ENCODE measurements around the gene CCNB1IP1.
"Not testable (repeated sequence)": the region's sequence is repeated elsewhere in the genome, so short reads cannot be mapped to it uniquely, and the experiment has no call there.

The CCNB1IP1 gene

DNA sequence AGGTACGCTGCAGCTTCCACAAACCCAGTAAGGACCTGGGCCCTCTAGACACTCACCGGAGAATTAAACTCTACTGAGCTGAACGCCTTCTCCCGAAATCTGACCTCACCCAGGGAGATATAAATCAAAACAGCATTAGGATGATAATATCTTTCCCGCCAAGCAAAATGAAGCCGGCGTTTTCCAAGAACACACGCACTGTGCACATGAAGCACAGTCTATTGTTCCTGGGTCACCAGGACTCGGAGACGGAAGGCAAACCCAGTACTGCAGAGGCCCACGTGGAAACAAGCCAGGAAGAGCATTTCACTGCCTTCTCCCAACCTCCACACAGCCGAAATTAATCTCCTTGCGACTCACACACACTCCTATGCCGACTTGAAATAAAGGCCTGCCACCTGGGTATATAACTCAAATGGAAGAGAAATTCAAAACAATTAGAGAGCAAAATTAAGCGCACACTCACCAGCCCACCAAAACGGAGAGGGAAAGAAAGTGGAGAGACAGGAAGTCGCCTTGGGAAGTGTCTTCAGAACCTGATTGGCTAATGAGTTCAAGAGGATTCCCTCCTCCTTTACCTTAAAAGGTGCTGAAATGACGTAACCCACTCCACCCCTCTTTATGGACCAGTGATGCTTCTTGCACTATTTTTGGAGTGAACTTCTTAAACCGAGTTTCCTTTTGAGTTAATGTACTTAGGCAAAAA lies at the start of gene CCNB1IP1:
Gene CCNB1IP1, minus strand, starts transcription at position 492 of the 706 bp plus-strand sequence. CDS start 16,756 bp downstream, outside the sequence.
- peak; percentile 91 for DNase-seq (ENCODE audit: low read depth, low spot score)

DNA sequence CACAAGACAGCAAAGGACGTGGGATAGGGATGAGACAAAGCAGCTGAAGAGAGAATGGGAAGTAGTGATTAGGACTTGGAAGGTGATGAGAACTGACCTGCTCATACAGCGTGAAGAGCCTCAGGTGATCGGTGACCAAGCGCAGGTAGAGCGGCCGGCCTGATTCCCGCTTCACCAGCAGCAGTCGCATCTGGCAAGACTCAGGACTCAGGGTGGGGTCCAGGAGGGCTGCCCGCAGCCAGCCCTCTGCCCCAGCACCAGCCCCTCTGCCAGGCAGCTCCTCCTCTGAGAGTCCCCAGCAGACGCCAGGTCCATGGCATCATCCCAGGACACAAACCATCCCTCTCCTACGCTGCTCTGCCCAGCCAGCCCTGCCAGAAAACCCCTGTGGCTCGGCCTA lies 49.4 kb upstream of the CCNB1IP1 start:
- DNase-seq (ENCODE audit: low read depth, low spot score): no peak

- no peak for DNase-seq (ENCODE audit: low read depth, low spot score)
Measured at GRCh38 chr14:20381341-20381740, 48.3 kb upstream of the CCNB1IP1 start.

- no peak for DNase-seq (ENCODE audit: low read depth, low spot score)
Measured at GRCh38 chr14:20380681-20381080, 47.6 kb upstream of the CCNB1IP1 start.

- no peak for DNase-seq (ENCODE audit: low read depth, low spot score)
Measured at GRCh38 chr14:20379743-20380142, 46.7 kb upstream of the CCNB1IP1 start.

GRCh38 chr14:20377171-20377570 lies 44.1 kb upstream of the CCNB1IP1 start:
- DNase-seq (ENCODE audit: low read depth, low spot score): peak; percentile 40

GRCh38 chr14:20376071-20376588 lies 43.1 kb upstream of the CCNB1IP1 start:
- DNase-seq (ENCODE audit: low read depth, low spot score): no peak

GRCh38 chr14:20375471-20375870 lies 42.4 kb upstream of the CCNB1IP1 start:
- no peak for DNase-seq (ENCODE audit: low read depth, low spot score)

GRCh38 chr14:20372796-20373195 lies 39.7 kb upstream of the CCNB1IP1 start:
- no peak for DNase-seq (ENCODE audit: low read depth, low spot score)

DNA sequence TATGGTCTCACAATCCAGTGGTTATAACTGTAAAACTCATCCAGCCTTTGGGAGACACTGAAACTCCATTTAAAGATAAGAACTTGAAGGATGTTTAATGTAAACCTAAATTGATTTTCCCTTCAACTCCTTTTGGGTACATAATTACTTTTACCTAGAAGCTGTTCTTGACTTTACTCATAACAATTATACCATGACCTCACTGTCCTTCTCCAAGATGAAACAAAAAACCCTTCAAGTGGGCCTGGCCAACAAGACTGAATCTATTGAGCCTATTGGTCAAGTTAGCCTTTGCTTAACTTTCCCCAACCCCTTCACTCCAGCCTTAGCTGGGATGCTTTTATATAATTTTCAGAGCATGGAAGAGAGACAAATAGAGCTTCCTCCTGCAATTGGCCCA lies 32.8 kb upstream of the CCNB1IP1 start:
- DNase-seq (ENCODE audit: low read depth, low spot score): no peak

DNA sequence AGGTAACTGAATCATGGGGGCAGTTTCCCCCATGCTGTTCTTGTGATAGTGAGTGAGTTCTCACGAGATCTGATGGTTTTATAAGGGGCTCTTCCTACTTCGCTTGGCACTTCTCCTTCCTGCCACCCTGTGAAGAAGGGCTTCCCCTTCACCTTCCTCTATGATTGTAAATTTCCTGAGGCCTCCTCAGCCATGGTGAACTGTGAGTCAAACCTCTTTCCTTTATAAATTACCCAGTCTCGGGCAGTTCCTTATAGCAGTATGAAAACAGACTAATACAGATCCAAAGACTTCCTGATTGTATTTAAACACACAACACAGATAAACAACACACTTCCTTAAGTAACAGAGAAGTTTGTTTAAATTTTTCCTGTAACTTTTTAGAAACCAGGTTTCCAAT lies 25.4 kb upstream of the CCNB1IP1 start:
- not testable (repeated sequence) for DNase-seq (ENCODE audit: low read depth, low spot score)

DNA sequence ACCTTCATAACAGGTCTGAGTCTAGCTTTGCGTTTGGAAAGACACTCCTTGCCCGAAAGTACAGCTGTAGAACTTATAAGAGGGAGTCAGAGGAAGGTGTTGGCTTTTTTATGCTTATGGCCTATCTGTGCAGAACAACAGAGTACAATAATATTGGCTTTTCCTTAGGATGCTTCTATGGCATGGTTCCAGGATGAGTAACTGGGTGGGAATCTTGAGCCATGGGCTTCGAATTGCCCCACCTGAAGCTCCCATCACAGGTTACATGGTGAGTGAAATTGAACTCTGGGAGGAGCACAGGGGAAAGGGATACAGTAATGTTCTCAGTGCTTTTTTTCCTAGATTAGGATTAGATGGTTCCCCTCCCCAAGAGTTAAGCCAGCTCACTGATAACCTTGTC lies 23.3 kb upstream of the CCNB1IP1 start:
- DNase-seq (ENCODE audit: low read depth, low spot score): peak; percentile 15

GRCh38 chr14:20350860-20351259 lies 17.8 kb upstream of the CCNB1IP1 start:
- no peak for DNase-seq (ENCODE audit: low read depth, low spot score)

DNA sequence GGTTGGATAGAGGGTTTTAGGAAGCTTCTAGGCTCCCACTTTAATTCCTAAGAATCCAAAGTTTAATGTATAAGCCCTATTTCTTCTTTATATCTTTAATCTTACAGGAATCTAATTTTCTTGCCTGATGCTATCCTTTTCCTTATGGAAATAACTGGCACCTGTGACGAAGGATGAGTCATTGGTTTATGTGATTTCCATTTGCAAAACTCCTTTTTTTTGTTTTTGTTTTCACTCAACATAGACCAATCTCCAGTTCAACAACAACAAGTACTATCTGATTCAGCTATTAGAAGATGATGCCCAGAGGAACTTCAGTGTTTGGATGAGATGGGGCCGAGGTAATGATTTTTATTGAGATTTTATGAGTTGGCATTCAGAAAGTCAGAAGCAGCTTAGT lies 17.2 kb upstream of the CCNB1IP1 start:
- DNase-seq (ENCODE audit: low read depth, low spot score): no peak

DNA sequence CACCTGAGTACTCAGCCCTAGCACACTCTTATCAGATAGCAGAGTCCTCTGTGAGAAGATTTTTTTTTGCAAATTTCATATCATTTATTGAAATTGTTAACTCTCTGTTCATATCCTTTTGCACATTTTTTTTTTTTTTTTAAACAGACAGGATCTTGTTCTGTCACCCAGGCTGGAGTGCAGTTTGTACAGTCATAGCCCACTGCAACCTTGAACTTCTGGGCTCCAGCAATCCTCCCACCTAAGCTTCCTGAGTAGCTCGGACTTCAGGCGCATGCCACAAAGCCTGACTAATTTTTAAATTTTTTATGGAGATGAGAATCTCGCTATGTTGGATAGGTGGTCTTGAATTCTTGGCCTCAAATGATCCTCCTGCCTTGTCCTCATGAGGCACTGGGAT lies 14.7 kb upstream of the CCNB1IP1 start:
- DNase-seq (ENCODE audit: low read depth, low spot score): no peak

DNA sequence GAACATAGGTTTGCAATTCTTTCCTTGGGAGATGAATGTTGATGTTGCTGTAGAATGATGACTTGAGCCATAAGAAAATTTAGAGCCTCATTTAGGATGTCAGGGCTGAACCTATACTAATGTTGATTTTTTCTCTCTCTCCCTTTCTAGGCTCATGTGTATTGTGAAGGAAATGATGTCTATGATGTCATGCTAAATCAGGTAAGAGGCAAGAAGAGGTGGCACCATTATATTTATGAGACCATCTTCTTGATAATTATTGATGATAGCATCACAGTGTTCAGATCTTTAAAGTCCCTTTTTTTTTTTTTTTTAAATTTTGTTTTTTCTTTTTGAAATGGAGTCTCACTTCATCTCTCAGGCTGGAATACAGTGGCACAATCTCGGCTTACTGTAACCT lies 13.6 kb upstream of the CCNB1IP1 start:
- no peak for DNase-seq (ENCODE audit: low read depth, low spot score)

- DNase-seq (ENCODE audit: low read depth, low spot score): no peak
Measured at GRCh38 chr14:20345366-20345765, 12.3 kb upstream of the CCNB1IP1 start.

- peak; percentile 39 for DNase-seq (ENCODE audit: low read depth, low spot score)
Measured at GRCh38 chr14:20343862-20344220, 10.8 kb upstream of the CCNB1IP1 start.

- DNase-seq (ENCODE audit: low read depth, low spot score): peak; percentile 100
Measured at GRCh38 chr14:20343092-20343861, 10.2 kb upstream of the CCNB1IP1 start, which contains the start of gene PARP2. TSS of gene PARP2 (plus strand) at chr14:20343635. CDS start at chr14:20343642, 7 bp downstream.

DNA sequence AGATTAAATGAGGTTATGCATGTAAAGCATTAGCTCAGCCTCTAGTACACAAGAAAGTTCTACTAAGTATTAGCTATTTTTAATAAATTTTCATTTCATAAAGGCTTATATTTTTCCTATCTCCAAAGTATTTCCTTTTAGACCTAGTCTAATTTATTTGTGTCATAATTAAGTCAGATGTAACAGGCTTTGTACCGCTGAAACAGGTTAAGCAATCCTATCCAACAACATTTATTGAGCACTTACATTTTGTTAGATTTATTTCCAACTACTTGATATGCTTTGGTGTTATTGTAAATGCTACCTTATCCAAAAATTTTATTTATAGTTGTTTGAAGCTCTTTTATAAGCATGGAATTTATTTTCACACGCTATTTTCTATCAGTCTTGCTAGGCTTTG lies 8.6 kb upstream of the CCNB1IP1 start:
- DNase-seq (ENCODE audit: low read depth, low spot score): no peak

- DNase-seq (ENCODE audit: low read depth, low spot score): not testable (repeated sequence)
Measured at GRCh38 chr14:20341032-20341431, 8.0 kb upstream of the CCNB1IP1 start.

DNA sequence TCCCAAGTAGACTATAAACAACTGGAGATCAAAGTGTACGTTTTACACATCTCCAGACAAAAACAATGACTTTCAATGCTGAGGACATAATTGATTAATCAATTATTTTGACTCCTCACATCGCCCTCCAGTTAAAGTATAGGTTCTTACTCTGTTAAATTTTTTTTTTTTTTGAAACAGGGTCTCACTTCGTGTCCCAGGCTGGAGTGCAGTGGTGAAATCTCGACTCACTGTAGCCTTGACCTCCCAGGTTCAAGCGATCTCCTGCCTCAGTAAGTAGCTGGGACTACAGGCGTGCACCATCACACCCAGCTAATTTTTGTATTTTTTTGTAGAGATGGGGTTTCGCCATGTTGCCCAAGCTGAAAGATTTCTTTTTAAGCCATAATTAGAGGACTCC lies 938 bp upstream of the CCNB1IP1 start:
- no peak for DNase-seq (ENCODE audit: low read depth, low spot score)

DNA sequence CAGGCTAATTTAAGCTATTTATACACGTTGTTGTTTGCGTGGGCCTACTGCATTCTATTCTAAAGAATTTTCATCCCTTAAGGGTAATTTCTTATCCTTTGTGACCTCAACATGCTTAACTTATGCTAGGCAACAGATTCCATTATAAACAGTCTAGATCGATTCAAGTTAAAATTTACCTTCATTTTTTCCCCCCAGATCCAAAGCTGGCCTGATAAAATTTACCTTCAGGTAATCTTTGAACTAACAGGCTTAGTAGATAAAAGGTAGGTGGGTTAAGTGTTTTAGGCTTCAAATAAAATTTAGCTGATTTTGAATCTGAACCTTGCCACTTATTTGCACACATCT lies 389 bp upstream of the CCNB1IP1 start:
- no peak for DNase-seq (ENCODE audit: low read depth, low spot score)

Data from astrocyte of the hippocampus (primary cell).